ENCODE results near the gene TXLNG.

The TXLNG gene

GRCh38 chrX:16797841-16798240, 11.6 kb downstream of the TXLNG start:
- Mint-ChIP-seq H3K9me3 (no peaks in the 10 kb centered on the region), H3K27ac (no peak overlapping the region), H3K27me3 (no peaks in the 10 kb centered on the region), H3K4me3 (no peak overlapping the region), H3K36me3 (ENCODE audit: insufficient read depth) (peaks cover 38% of the 10 kb centered on the region), H3K4me1 (ENCODE audit: low read depth in 2 of 2) (peaks cover 4 to 5% of the 10 kb centered on the region in 2 donors)
- ATAC-seq (replicated peaks) (no peak), DNase-seq (no peak)

- Mint-ChIP-seq H3K4me3 (no peak overlapping the region), H3K27me3 (no peaks in the 10 kb centered on the region), H3K4me1 (ENCODE audit: low read depth in 2 of 2) (peaks cover 6 to 7% of the 10 kb centered on the region in 2 donors), H3K9me3 (no peaks in the 10 kb centered on the region), H3K36me3 (ENCODE audit: insufficient read depth) (peaks cover 25% of the 10 kb centered on the region), H3K27ac (no peak overlapping the region)
- DNase-seq (no peak), ATAC-seq (replicated peaks) (no peak)
These were observed 18.7 kb downstream of the TXLNG start for GRCh38 chrX:16804923-16805464.

- Mint-ChIP-seq H3K9me3 (no peaks in the 10 kb centered on the region), H3K4me1 (ENCODE audit: low read depth in 2 of 2) (peaks cover 7 to 8% of the 10 kb centered on the region in 2 donors), H3K36me3 (ENCODE audit: insufficient read depth) (peaks cover 14% of the 10 kb centered on the region), H3K4me3 (no peak overlapping the region), H3K27ac (peak overlapping the region in 1 of 2 donors; percentile 13), H3K27me3 (no peaks in the 10 kb centered on the region)
- DNase-seq (no peak), ATAC-seq (replicated peaks) (no peak)
These were observed 21.3 kb downstream of the TXLNG start for GRCh38 chrX:16807548-16807947.

GRCh38 chrX:16807976-16808542, 21.8 kb downstream of the TXLNG start:
- DNase-seq (no peak), ATAC-seq (replicated peaks) (no peak)
- Mint-ChIP-seq H3K4me3 (no peak overlapping the region), H3K36me3 (ENCODE audit: insufficient read depth) (peaks cover 10% of the 10 kb centered on the region), H3K9me3 (no peaks in the 10 kb centered on the region), H3K27ac (peak overlapping the region in 1 of 2 donors; percentile 13), H3K4me1 (ENCODE audit: low read depth in 2 of 2) (peaks cover 7 to 8% of the 10 kb centered on the region in 2 donors), H3K27me3 (no peaks in the 10 kb centered on the region)

GRCh38 chrX:16814597-16814996, 28.3 kb downstream of the TXLNG start:
- no peak for DNase-seq
- Mint-ChIP-seq H3K27ac (no peak overlapping the region), H3K36me3 (ENCODE audit: insufficient read depth) (peaks cover 42% of the 10 kb centered on the region), H3K27me3 (no peaks in the 10 kb centered on the region), H3K9me3 (no peaks in the 10 kb centered on the region), H3K4me1 (ENCODE audit: low read depth in 2 of 2) (peaks cover 0 to 5% of the 10 kb centered on the region in 2 donors), H3K4me3 (no peak overlapping the region)
- ATAC-seq (replicated peaks) = no peak

GRCh38 chrX:16819634-16820033, 33.4 kb downstream of the TXLNG start:
- Mint-ChIP-seq H3K36me3 (ENCODE audit: insufficient read depth) (peaks cover 76% of the 10 kb centered on the region), H3K4me1 (ENCODE audit: low read depth in 2 of 2) (peaks cover 0 to 5% of the 10 kb centered on the region in 2 donors), H3K9me3 (no peaks in the 10 kb centered on the region), H3K4me3 (no peak overlapping the region), H3K27ac (no peak overlapping the region), H3K27me3 (no peaks in the 10 kb centered on the region)
- no peak for ATAC-seq (replicated peaks)
- DNase-seq = no peak

- DNase-seq (no peak), ATAC-seq (replicated peaks) (no peak)
- H3K4me1 Mint-ChIP-seq (ENCODE audit: low read depth in 2 of 2) = peaks cover 0 to 3% of the 10 kb centered on the region in 2 donors
- H3K4me3 Mint-ChIP-seq = no peak overlapping the region
- peaks cover 75% of the 10 kb centered on the region for H3K36me3 Mint-ChIP-seq (ENCODE audit: insufficient read depth)
- H3K27me3 Mint-ChIP-seq = no peaks in the 10 kb centered on the region
- H3K27ac Mint-ChIP-seq = peak overlapping the region in 1 of 2 donors; percentile 62
- H3K9me3 Mint-ChIP-seq = no peaks in the 10 kb centered on the region
These were observed 36.5 kb downstream of the TXLNG start for GRCh38 chrX:16822723-16823122.

- Mint-ChIP-seq H3K36me3 (ENCODE audit: insufficient read depth) (peaks cover 54% of the 10 kb centered on the region), H3K27me3 (no peaks in the 10 kb centered on the region), H3K4me1 (ENCODE audit: low read depth in 2 of 2) (peaks cover 0 to 3% of the 10 kb centered on the region in 2 donors), H3K9me3 (no peaks in the 10 kb centered on the region), H3K27ac (no peak overlapping the region), H3K4me3 (no peak overlapping the region)
- ATAC-seq (replicated peaks) = no peak
- no peak for DNase-seq
These were observed 39.2 kb downstream of the TXLNG start for GRCh38 chrX:16825264-16826035.

- no peaks in the 10 kb centered on the region for H3K27me3 Mint-ChIP-seq
- H3K4me1 Mint-ChIP-seq (ENCODE audit: low read depth in 2 of 2) = peaks cover 0 to 3% of the 10 kb centered on the region in 2 donors
- H3K4me3 Mint-ChIP-seq = no peak overlapping the region
- DNase-seq (no peak), ATAC-seq (replicated peaks) (peak; percentile 37)
- H3K36me3 Mint-ChIP-seq (ENCODE audit: insufficient read depth) = peaks cover 50% of the 10 kb centered on the region
- no peak overlapping the region for H3K27ac Mint-ChIP-seq
- no peaks in the 10 kb centered on the region for H3K9me3 Mint-ChIP-seq
These were observed 39.9 kb downstream of the TXLNG start for GRCh38 chrX:16826207-16826606.

GRCh38 chrX:16827225-16827624, 41.0 kb downstream of the TXLNG start:
- Mint-ChIP-seq H3K27me3 (no peaks in the 10 kb centered on the region), H3K9me3 (no peaks in the 10 kb centered on the region), H3K4me3 (peak overlapping the region in 1 of 2 donors; percentile 22), H3K36me3 (ENCODE audit: insufficient read depth) (peaks cover 48% of the 10 kb centered on the region), H3K4me1 (ENCODE audit: low read depth in 2 of 2) (peaks cover 0 to 2% of the 10 kb centered on the region in 2 donors), H3K27ac (peak overlapping the region in 1 of 2 donors; percentile 49)
- ATAC-seq (replicated peaks) (no peak), DNase-seq (no peak)

- H3K27me3 Mint-ChIP-seq = no peaks in the 10 kb centered on the region
- ATAC-seq (replicated peaks) (no peak), DNase-seq (no peak)
- H3K4me1 Mint-ChIP-seq (ENCODE audit: low read depth in 2 of 2) = no peaks in the 10 kb centered on the region
- no peak overlapping the region for H3K27ac Mint-ChIP-seq
- peaks cover 40% of the 10 kb centered on the region for H3K36me3 Mint-ChIP-seq (ENCODE audit: insufficient read depth)
- H3K9me3 Mint-ChIP-seq = no peaks in the 10 kb centered on the region
- no peak overlapping the region for H3K4me3 Mint-ChIP-seq
These were observed 42.0 kb downstream of the TXLNG start for GRCh38 chrX:16828124-16828908.

GRCh38 chrX:16832301-16832700, 46.0 kb downstream of the TXLNG start:
- Mint-ChIP-seq H3K36me3 (ENCODE audit: insufficient read depth) (peaks cover 41% of the 10 kb centered on the region), H3K4me1 (ENCODE audit: low read depth in 2 of 2) (peaks cover 0 to 5% of the 10 kb centered on the region in 2 donors), H3K27me3 (no peaks in the 10 kb centered on the region), H3K9me3 (no peaks in the 10 kb centered on the region), H3K4me3 (no peak overlapping the region), H3K27ac (peak overlapping the region in 1 of 2 donors; percentile 69)
- ATAC-seq (replicated peaks) (no peak), DNase-seq (no peak)

GRCh38 chrX:16834806-16835205, 48.5 kb downstream of the TXLNG start:
- H3K9me3 Mint-ChIP-seq = no peaks in the 10 kb centered on the region
- ATAC-seq (replicated peaks) = no peak
- peaks cover 0 to 5% of the 10 kb centered on the region in 2 donors for H3K4me1 Mint-ChIP-seq (ENCODE audit: low read depth in 2 of 2)
- H3K27ac Mint-ChIP-seq = no peak overlapping the region
- peaks cover 35% of the 10 kb centered on the region for H3K36me3 Mint-ChIP-seq (ENCODE audit: insufficient read depth)
- no peaks in the 10 kb centered on the region for H3K27me3 Mint-ChIP-seq
- H3K4me3 Mint-ChIP-seq = no peak overlapping the region
- no peak for DNase-seq

All from effector memory CD8-positive, alpha-beta T cell (primary cell).